H9 (cell line): Measurements from ENCODE around the gene PCDH9. TPM values are rescaled to one million over a fixed set of nuclear protein-coding genes. Genes with fewer than 3 reads are reported as not detected.

Experiments used
- DNase-seq: peaks from one replicate; pipeline ENCODE4 v3.0.0-alpha.2; 2017
- H2AFZ ChIP-seq: one replicate; pipeline ENCODE4 v1.6.1; 2013; ENCODE audit warnings: mild to moderate bottlenecking, low read length, control low read depth, moderate library complexity
- H2AK5ac ChIP-seq: 2 replicates; pipeline ENCODE4 v1.6.1; 2013; ENCODE audit warnings: low read length, control low read depth, mixed read lengths; ENCODE audit not compliant: insufficient read length
- H2BK120ac ChIP-seq: one replicate; pipeline ENCODE4 v1.6.1; 2013; ENCODE audit warnings: low read depth, mild to moderate bottlenecking, low read length, control low read depth, inconsistent platforms; ENCODE audit not compliant: poor library complexity, severe bottlenecking
- H2BK12ac ChIP-seq: 2 replicates; pipeline ENCODE4 v1.6.1; 2013; ENCODE audit warnings: low read length, control low read depth, mixed read lengths, low read depth; ENCODE audit not compliant: insufficient read length
- H2BK15ac ChIP-seq: 2 replicates; pipeline ENCODE4 v1.6.1; 2013; ENCODE audit warnings: low read depth, low read length, control low read depth
- H2BK20ac ChIP-seq: one replicate; pipeline ENCODE4 v1.6.1; 2013; ENCODE audit warnings: low read depth, mild to moderate bottlenecking, low read length, control low read depth, inconsistent platforms; ENCODE audit not compliant: poor library complexity, severe bottlenecking
- H2BK5ac ChIP-seq: 2 replicates; pipeline ENCODE4 v1.6.1; 2013; ENCODE audit warnings: low read length, control low read depth, mixed read lengths; ENCODE audit not compliant: insufficient read length
- H3K14ac ChIP-seq: 2 replicates; pipeline ENCODE4 v1.6.1; 2013; ENCODE audit warnings: low read length, control low read depth; ENCODE audit not compliant: insufficient read depth
- H3K18ac ChIP-seq: 2 replicates; pipeline ENCODE4 v1.6.1; 2013; ENCODE audit warnings: low read depth, mild to moderate bottlenecking, mixed read lengths, low read length, control low read depth; ENCODE audit not compliant: insufficient read length
- H3K23ac ChIP-seq: 2 replicates; pipeline ENCODE4 v1.6.1; 2013; ENCODE audit warnings: low read length, control low read depth, mixed read lengths, low read depth; ENCODE audit not compliant: insufficient read length
- H3K23me2 ChIP-seq: 2 replicates; pipeline ENCODE4 v1.6.1; 2013; ENCODE audit warnings: low read depth, mild to moderate bottlenecking, mixed read lengths, low read length, control low read depth; ENCODE audit not compliant: insufficient read length, poor library complexity, severe bottlenecking
- H3K27ac ChIP-seq: 2 replicates; pipeline ENCODE4 v1.5.1; 2013; ENCODE audit warnings: low read length, control low read depth, mixed read lengths, low read depth; ENCODE audit not compliant: insufficient read length
- H3K27me3 ChIP-seq: 2 replicates; pipeline ENCODE4 v1.6.1; 2013; ENCODE audit warnings: low read length, control low read depth, inconsistent platforms; ENCODE audit not compliant: insufficient read depth
- H3K4ac ChIP-seq: 2 replicates; pipeline ENCODE4 v1.6.1; 2013; ENCODE audit warnings: low read depth, mild to moderate bottlenecking, control low read depth, inconsistent platforms, low read length, moderate library complexity
- H3K4me1 ChIP-seq: 2 replicates; pipeline ENCODE4 v1.6.1; 2013; ENCODE audit warnings: low read length, control low read depth, inconsistent platforms; ENCODE audit not compliant: insufficient read depth
- H3K4me2 ChIP-seq: 2 replicates; pipeline ENCODE4 v1.6.1; 2013; ENCODE audit warnings: low read length, control low read depth, mixed read lengths; ENCODE audit not compliant: insufficient read length, insufficient read depth
- H3K56ac ChIP-seq: 2 replicates; pipeline ENCODE4 v1.6.1; 2013; ENCODE audit warnings: low read depth, mild to moderate bottlenecking, mixed read lengths, low read length, control low read depth; ENCODE audit not compliant: insufficient read length
- H3K79me1 ChIP-seq: 2 replicates; pipeline ENCODE4 v1.6.1; 2013; ENCODE audit warnings: low read depth, mild to moderate bottlenecking, moderate library complexity, low read length, control low read depth, inconsistent platforms; ENCODE audit not compliant: insufficient read depth, poor library complexity, severe bottlenecking
- H3K79me2 ChIP-seq: 2 replicates; pipeline ENCODE4 v1.6.1; 2013; ENCODE audit warnings: low read length, control low read depth, inconsistent platforms; ENCODE audit not compliant: insufficient read depth
- H3K9ac ChIP-seq: 2 replicates; pipeline ENCODE4 v1.6.1; 2013; ENCODE audit warnings: low read length, control low read depth, mixed read lengths; ENCODE audit not compliant: insufficient read length; ENCODE audit errors: extremely low read depth
- H3K9me3 ChIP-seq: one replicate; pipeline ENCODE4 v1.6.1; 2013; ENCODE audit warnings: low read depth, low read length, inconsistent platforms; ENCODE audit not compliant: control insufficient read depth
- H3T11ph ChIP-seq: one replicate; pipeline ENCODE4 v1.6.1; 2013; ENCODE audit warnings: mild to moderate bottlenecking, low read length, control low read depth, inconsistent platforms
- H4K20me1 ChIP-seq: one replicate; pipeline ENCODE4 v1.6.1; 2013; ENCODE audit not compliant: control insufficient read depth, insufficient read length, insufficient read depth
- H4K5ac ChIP-seq: 2 replicates; pipeline ENCODE4 v1.6.1; 2013; ENCODE audit warnings: low read depth, mild to moderate bottlenecking, mixed read lengths, low read length, control low read depth; ENCODE audit not compliant: insufficient read length
- H4K8ac ChIP-seq: replicated peaks from 2 replicates; pipeline ENCODE4 v1.6.1; 2013; ENCODE audit warnings: low read length, control low read depth, mixed read lengths, low read depth; ENCODE audit not compliant: insufficient read length
- H4K91ac ChIP-seq: 2 replicates; pipeline ENCODE4 v1.6.1; 2013; ENCODE audit warnings: low read depth, mild to moderate bottlenecking, moderate library complexity, mixed read lengths, low read length, control low read depth; ENCODE audit not compliant: insufficient read length
- H3K27ac Mint-ChIP-seq, 3 experiments: 2 replicates in 2 of 3; 3 replicates in 1 of 3; pipeline ENCODE4 v1.8.0; 2020 to 2021; ENCODE audit warnings: mixed read lengths in 3 of 3, mild to moderate bottlenecking in 1 of 3, moderate library complexity in 1 of 3
- H3K27me3 Mint-ChIP-seq: 2 replicates; pipeline ENCODE4 v1.8.0; 2021; ENCODE audit warnings: low read depth, mild to moderate bottlenecking, moderate library complexity, mixed read lengths
- H3K36me3 Mint-ChIP-seq, 3 experiments: 2 replicates in 2 of 3; 3 replicates in 1 of 3; pipeline ENCODE4 v1.8.0; 2020 to 2021; ENCODE audit warnings: low read depth in 3 of 3, mixed read lengths in 3 of 3; ENCODE audit not compliant: insufficient read depth in 1 of 3
- H3K4me1 Mint-ChIP-seq, 2 experiments: 2 replicates each; pipeline ENCODE4 v1.8.0; 2020; ENCODE audit warnings: mixed read lengths in 2 of 2
- H3K4me3 Mint-ChIP-seq, 2 experiments: 2 replicates in 1 of 2; 3 replicates in 1 of 2; pipeline ENCODE4 v1.8.0; 2020 to 2021; ENCODE audit warnings: mild to moderate bottlenecking in 2 of 2, mixed read lengths in 2 of 2, moderate library complexity in 1 of 2
- H3K9me3 Mint-ChIP-seq, 2 experiments: 2 replicates in 1 of 2; 3 replicates in 1 of 2; pipeline ENCODE4 v1.8.0; 2020; ENCODE audit warnings: mild to moderate bottlenecking in 2 of 2, mixed read lengths in 2 of 2, moderate library complexity in 1 of 2
- CTCF ChIP-seq: fragments of 200-600 bp; sonication (generic); conservative IDR thresholded peaks from 3 replicates; pipeline ENCODE4 v1.8.0; 2021; ENCODE audit warnings: antibody characterized with exemption, mild to moderate bottlenecking
- WGBS: extraction: QIAGEN DNeasy Blood & Tissue Kit; methylation state at CpG from one replicate; pipeline ENCODE4 v1.1.7; 2013; ENCODE audit warnings: missing lambda C conversion rate, low lambda C conversion rate, mixed read lengths; ENCODE audit not compliant: insufficient read length; ENCODE audit errors: extremely low coverage; 5-methylcytosine and 5-hydroxymethylcytosine counted together
- total RNA-seq: library from RNA; stranded (reverse); gene quantifications from 2 replicates; pipeline ENCODE4 v1.2.1, GENCODE V29; 2021

Gene PCDH9
- total RNA-seq, 1 experiment from 2014 or later, result 0.11 TPM

- H3K4ac ChIP-seq, result no peak overlapping the region
- Mint-ChIP-seq H3K4me3 (no peak overlapping the region), H3K4me1 (peaks cover 0 to 3% of the 10 kb centered on the region in 2 experiments; a peak in 2 of 4 replicates), H3K27ac (no peak overlapping the region), H3K9me3 (peaks cover 0 to 1% of the 10 kb centered on the region in 2 experiments; a peak in 1 of 5 replicates), H3K36me3 (peaks cover 0 to 1% (median 0%) of the 10 kb centered on the region in 3 experiments; a peak in 1 of 7 replicates), H3K27me3 (peaks cover 2% of the 10 kb centered on the region; the same call in 1 of the 2 replicates)
- no peaks in the 10 kb centered on the region for H3K27me3 ChIP-seq
- H2BK12ac ChIP-seq, result no peak overlapping the region
- H3K27ac ChIP-seq, result no peak overlapping the region
- no peak overlapping the region for H2BK20ac ChIP-seq
- H2AK5ac ChIP-seq, result no peak overlapping the region
- no peaks in the 10 kb centered on the region for H3K4me1 ChIP-seq
- no peak overlapping the region for H4K8ac ChIP-seq
- H3K4me2 ChIP-seq, result no peak overlapping the region
- no peak for TF ChIP-seq CTCF
- H3K14ac ChIP-seq, result no peak overlapping the region
- H2AFZ ChIP-seq, result no peak overlapping the region
- no peak overlapping the region for H2BK120ac ChIP-seq
- no peaks in the 10 kb centered on the region for H4K20me1 ChIP-seq
- no CpG with 5 or more reads among the region's 4 CpGs for WGBS
- no peaks in the 10 kb centered on the region for H3K79me2 ChIP-seq
- no peak overlapping the region for H3T11ph ChIP-seq
- no peak for DNase-seq
- H4K91ac ChIP-seq, result no peak overlapping the region
- H4K5ac ChIP-seq, result no peak overlapping the region
- no peak overlapping the region for H3K23ac ChIP-seq
- no peak overlapping the region for H3K56ac ChIP-seq
- no peaks in the 10 kb centered on the region for H3K23me2 ChIP-seq
- H3K9ac ChIP-seq, result no peak overlapping the region
- H3K79me1 ChIP-seq, result no peaks in the 10 kb centered on the region
- H3K9me3 ChIP-seq, result no peaks in the 10 kb centered on the region
- no peak overlapping the region for H3K18ac ChIP-seq
- no peak overlapping the region for H2BK5ac ChIP-seq
- no peak overlapping the region for H2BK15ac ChIP-seq
Measured at GRCh38 chr13:67267136-67267535, 37.0 kb upstream of the PCDH9 start.
